ENCODE results near the gene CDK6. TPM values are rescaled to one million over a fixed set of nuclear protein-coding genes. Genes with fewer than 3 reads are reported as not detected.

CDK6 gene
- total and polyA plus RNA-seq, 2 experiments from 2014 or later = 7.4 to 23.7 TPM

DNA sequence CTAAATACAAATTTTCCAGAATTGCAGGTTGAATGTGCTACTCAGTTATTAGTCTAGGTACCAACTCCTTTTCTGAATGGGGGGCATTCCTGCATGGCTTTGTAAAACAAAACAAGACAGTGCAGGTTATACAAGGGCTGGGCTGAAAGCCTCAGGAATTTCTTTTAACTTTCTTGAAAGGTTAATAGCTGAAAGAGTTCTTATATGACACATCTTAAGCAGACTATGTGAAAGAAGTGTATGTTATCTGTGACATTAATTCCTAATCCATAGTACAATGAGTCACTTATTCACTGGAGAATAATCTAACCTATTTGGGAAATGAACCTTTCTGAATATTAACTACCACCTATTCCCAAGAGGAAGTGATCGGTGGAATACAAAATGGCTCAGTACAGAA, 130.5 kb downstream of the CDK6 start:
- Mint-ChIP-seq H3K4me1 (peaks cover 2% of the 10 kb centered on the region; the same call in 1 of the 3 replicates), H3K27ac (no peak overlapping the region), H3K9me3 (peaks cover 3% of the 10 kb centered on the region; the same call in 1 of the 3 replicates), H3K36me3 (ENCODE audit: low read depth) (peaks cover 7% of the 10 kb centered on the region; the same call in 1 of the 3 replicates), H3K27me3 (ENCODE audit: insufficient read depth, low read depth, poor library complexity) (no peaks in the 10 kb centered on the region), H3K4me3 (no peak overlapping the region)
- Histone ChIP-seq H3K4me1 (ENCODE audit: insufficient read depth) (no peaks in the 10 kb centered on the region), H2AFZ (no peak overlapping the region), H4K20me1 (replicated peaks; ENCODE audit: insufficient read depth) (no peaks in the 10 kb centered on the region), H3K27ac (ENCODE audit: low read depth) (no peak overlapping the region), H3K79me2 (replicated peaks; ENCODE audit: insufficient read depth) (no peaks in the 10 kb centered on the region), H3K27me3 (ENCODE audit: insufficient read depth) (no peaks in the 10 kb centered on the region), H3F3A (replicated peaks; ENCODE audit: low read depth) (no peaks in the 10 kb centered on the region), H3K9me2 (ENCODE audit: insufficient read depth) (no peaks in the 10 kb centered on the region; the same call in 1 of the 2 replicates), H3K4me2 (no peak overlapping the region), H3K4me3 (no peak overlapping the region), H3K36me3 (ENCODE audit: insufficient read depth) (no peaks in the 10 kb centered on the region)
- no peak for TF ChIP-seq POLR2AphosphoS5 (IDR thresholded peaks at IDR 0.05; ENCODE audit: low read depth)
- no peak for TF ChIP-seq CREB1 (CRISPR knock-in tag; IDR thresholded peaks at IDR 0.05; ENCODE audit: low read depth)
- TF ChIP-seq, protein P1, sequence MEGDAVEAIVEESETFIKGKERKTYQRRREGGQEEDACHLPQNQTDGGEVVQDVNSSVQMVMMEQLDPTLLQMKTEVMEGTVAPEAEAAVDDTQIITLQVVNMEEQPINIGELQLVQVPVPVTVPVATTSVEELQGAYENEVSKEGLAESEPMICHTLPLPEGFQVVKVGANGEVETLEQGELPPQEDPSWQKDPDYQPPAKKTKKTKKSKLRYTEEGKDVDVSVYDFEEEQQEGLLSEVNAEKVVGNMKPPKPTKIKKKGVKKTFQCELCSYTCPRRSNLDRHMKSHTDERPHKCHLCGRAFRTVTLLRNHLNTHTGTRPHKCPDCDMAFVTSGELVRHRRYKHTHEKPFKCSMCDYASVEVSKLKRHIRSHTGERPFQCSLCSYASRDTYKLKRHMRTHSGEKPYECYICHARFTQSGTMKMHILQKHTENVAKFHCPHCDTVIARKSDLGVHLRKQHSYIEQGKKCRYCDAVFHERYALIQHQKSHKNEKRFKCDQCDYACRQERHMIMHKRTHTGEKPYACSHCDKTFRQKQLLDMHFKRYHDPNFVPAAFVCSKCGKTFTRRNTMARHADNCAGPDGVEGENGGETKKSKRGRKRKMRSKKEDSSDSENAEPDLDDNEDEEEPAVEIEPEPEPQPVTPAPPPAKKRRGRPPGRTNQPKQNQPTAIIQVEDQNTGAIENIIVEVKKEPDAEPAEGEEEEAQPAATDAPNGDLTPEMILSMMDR (conservative IDR thresholded peaks at IDR 0.05; ENCODE audit: low read depth in 2 of 2) = no peak
- TF ChIP-seq, protein P2, sequence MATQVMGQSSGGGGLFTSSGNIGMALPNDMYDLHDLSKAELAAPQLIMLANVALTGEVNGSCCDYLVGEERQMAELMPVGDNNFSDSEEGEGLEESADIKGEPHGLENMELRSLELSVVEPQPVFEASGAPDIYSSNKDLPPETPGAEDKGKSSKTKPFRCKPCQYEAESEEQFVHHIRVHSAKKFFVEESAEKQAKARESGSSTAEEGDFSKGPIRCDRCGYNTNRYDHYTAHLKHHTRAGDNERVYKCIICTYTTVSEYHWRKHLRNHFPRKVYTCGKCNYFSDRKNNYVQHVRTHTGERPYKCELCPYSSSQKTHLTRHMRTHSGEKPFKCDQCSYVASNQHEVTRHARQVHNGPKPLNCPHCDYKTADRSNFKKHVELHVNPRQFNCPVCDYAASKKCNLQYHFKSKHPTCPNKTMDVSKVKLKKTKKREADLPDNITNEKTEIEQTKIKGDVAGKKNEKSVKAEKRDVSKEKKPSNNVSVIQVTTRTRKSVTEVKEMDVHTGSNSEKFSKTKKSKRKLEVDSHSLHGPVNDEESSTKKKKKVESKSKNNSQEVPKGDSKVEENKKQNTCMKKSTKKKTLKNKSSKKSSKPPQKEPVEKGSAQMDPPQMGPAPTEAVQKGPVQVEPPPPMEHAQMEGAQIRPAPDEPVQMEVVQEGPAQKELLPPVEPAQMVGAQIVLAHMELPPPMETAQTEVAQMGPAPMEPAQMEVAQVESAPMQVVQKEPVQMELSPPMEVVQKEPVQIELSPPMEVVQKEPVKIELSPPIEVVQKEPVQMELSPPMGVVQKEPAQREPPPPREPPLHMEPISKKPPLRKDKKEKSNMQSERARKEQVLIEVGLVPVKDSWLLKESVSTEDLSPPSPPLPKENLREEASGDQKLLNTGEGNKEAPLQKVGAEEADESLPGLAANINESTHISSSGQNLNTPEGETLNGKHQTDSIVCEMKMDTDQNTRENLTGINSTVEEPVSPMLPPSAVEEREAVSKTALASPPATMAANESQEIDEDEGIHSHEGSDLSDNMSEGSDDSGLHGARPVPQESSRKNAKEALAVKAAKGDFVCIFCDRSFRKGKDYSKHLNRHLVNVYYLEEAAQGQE (IDR thresholded peaks at IDR 0.05; ENCODE audit: unreplicated experiment) = no peak
- TF ChIP-seq ZNF114 (CRISPR knock-in tag; IDR thresholded peaks at IDR 0.05) = no peak
- no peak for TF ChIP-seq EZH2 (IDR thresholded peaks at IDR 0.05; ENCODE audit: low read depth, unreplicated experiment)
- TF ChIP-seq, protein P3, sequence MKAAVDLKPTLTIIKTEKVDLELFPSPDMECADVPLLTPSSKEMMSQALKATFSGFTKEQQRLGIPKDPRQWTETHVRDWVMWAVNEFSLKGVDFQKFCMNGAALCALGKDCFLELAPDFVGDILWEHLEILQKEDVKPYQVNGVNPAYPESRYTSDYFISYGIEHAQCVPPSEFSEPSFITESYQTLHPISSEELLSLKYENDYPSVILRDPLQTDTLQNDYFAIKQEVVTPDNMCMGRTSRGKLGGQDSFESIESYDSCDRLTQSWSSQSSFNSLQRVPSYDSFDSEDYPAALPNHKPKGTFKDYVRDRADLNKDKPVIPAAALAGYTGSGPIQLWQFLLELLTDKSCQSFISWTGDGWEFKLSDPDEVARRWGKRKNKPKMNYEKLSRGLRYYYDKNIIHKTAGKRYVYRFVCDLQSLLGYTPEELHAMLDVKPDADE (IDR thresholded peaks at IDR 0.05) = no peak
- TF ChIP-seq EZH2phosphoT487 (IDR thresholded peaks at IDR 0.05; ENCODE audit: unreplicated experiment) = no peak
- TF ChIP-seq, protein P4, sequence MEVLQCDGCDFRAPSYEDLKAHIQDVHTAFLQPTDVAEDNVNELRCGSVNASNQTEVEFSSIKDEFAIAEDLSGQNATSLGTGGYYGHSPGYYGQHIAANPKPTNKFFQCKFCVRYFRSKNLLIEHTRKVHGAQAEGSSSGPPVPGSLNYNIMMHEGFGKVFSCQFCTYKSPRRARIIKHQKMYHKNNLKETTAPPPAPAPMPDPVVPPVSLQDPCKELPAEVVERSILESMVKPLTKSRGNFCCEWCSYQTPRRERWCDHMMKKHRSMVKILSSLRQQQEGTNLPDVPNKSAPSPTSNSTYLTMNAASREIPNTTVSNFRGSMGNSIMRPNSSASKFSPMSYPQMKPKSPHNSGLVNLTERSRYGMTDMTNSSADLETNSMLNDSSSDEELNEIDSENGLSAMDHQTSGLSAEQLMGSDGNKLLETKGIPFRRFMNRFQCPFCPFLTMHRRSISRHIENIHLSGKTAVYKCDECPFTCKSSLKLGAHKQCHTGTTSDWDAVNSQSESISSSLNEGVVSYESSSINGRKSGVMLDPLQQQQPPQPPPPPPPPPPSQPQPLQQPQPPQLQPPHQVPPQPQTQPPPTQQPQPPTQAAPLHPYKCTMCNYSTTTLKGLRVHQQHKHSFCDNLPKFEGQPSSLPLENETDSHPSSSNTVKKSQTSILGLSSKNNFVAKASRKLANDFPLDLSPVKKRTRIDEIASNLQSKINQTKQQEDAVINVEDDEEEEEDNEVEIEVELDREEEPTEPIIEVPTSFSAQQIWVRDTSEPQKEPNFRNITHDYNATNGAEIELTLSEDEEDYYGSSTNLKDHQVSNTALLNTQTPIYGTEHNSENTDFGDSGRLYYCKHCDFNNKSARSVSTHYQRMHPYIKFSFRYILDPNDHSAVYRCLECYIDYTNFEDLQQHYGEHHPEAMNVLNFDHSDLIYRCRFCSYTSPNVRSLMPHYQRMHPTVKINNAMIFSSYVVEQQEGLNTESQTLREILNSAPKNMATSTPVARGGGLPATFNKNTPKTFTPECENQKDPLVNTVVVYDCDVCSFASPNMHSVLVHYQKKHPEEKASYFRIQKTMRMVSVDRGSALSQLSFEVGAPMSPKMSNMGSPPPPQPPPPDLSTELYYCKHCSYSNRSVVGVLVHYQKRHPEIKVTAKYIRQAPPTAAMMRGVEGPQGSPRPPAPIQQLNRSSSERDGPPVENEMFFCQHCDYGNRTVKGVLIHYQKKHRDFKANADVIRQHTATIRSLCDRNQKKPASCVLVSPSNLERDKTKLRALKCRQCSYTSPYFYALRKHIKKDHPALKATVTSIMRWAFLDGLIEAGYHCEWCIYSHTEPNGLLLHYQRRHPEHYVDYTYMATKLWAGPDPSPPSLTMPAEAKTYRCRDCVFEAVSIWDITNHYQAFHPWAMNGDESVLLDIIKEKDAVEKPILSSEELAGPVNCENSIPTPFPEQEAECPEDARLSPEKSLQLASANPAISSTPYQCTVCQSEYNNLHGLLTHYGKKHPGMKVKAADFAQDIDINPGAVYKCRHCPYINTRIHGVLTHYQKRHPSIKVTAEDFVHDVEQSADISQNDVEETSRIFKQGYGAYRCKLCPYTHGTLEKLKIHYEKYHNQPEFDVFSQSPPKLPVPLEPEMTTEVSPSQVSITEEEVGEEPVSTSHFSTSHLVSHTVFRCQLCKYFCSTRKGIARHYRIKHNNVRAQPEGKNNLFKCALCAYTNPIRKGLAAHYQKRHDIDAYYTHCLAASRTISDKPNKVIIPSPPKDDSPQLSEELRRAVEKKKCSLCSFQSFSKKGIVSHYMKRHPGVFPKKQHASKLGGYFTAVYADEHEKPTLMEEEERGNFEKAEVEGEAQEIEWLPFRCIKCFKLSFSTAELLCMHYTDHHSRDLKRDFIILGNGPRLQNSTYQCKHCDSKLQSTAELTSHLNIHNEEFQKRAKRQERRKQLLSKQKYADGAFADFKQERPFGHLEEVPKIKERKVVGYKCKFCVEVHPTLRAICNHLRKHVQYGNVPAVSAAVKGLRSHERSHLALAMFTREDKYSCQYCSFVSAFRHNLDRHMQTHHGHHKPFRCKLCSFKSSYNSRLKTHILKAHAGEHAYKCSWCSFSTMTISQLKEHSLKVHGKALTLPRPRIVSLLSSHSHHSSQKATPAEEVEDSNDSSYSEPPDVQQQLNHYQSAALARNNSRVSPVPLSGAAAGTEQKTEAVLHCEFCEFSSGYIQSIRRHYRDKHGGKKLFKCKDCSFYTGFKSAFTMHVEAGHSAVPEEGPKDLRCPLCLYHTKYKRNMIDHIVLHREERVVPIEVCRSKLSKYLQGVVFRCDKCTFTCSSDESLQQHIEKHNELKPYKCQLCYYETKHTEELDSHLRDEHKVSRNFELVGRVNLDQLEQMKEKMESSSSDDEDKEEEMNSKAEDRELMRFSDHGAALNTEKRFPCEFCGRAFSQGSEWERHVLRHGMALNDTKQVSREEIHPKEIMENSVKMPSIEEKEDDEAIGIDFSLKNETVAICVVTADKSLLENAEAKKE (CRISPR knock-in tag; IDR thresholded peaks at IDR 0.05) = no peak
- TF ChIP-seq ZNF331 (CRISPR knock-in tag; IDR thresholded peaks at IDR 0.05; ENCODE audit: low read depth) = no peak
- DNase-seq (ENCODE audit: low spot score) (no peak), ATAC-seq (no peak)
